IMR-90 (cell line): ENCODE measurements around the gene LRP11. TPM values are rescaled to one million over a fixed set of nuclear protein-coding genes. Genes with fewer than 3 reads are reported as not detected.

Experiments used
- ATAC-seq: fragments of 200-7000 bp; cut with Tn5 transposase; 2 replicates; pipeline ENCODE4 v1.9.1; 2020; ENCODE audit warnings: low read depth, mild to moderate bottlenecking, moderate library complexity
- BruUV-seq: library from RNA; stranded (reverse); fragments of 400-500 nt; replicated peaks from 2 replicates; lab custom pipeline; 2021; lab: Mats Ljungman, UMichigan
- CTCF ChIA-PET: fragments of 300-600 bp; formaldehyde crosslinking; extraction: SDS; loops from one replicate; lab custom pipeline; 2021; ENCODE audit warnings: antibody characterized with exemption; lab: Yijun Ruan, JAX
- POLR2A ChIA-PET: fragments of 300-600 bp; sonication (Branson Sonifier 250); formaldehyde crosslinking; loops from one replicate; lab custom pipeline; 2022; ENCODE audit warnings: antibody characterized with exemption; ENCODE audit not compliant: unreplicated experiment; lab: Charles Lee
- DNase-seq: peaks from one replicate; pipeline ENCODE4 v3.0.0; 2013
- H2AFZ ChIP-seq: replicated peaks from 2 replicates; pipeline ENCODE3; 2013; ENCODE audit warnings: low read length, mild to moderate bottlenecking; ENCODE audit not compliant: poor library complexity
- H2AK5ac ChIP-seq: 2 replicates; pipeline ENCODE4 v1.6.1; 2013; ENCODE audit warnings: low read depth, low read length, inconsistent platforms
- H2AK9ac ChIP-seq: replicated peaks from 2 replicates; pipeline ENCODE3; 2013; ENCODE audit warnings: mild to moderate bottlenecking, low read depth, low read length, moderate library complexity; ENCODE audit not compliant: poor library complexity
- H2BK120ac ChIP-seq: 2 replicates; pipeline ENCODE4 v1.6.1; 2013; ENCODE audit warnings: low read depth, low read length, inconsistent platforms
- H2BK15ac ChIP-seq: 3 replicates; pipeline ENCODE4 v1.6.1; 2013; ENCODE audit warnings: low read depth, low read length, inconsistent platforms
- H2BK20ac ChIP-seq: 2 replicates; pipeline ENCODE4 v1.6.1; 2013; ENCODE audit warnings: low read depth, mild to moderate bottlenecking, inconsistent platforms, low read length, moderate library complexity
- H2BK5ac ChIP-seq: 2 replicates; pipeline ENCODE4 v1.6.1; 2013; ENCODE audit warnings: mild to moderate bottlenecking, low read depth, low read length, inconsistent platforms; ENCODE audit not compliant: poor library complexity, severe bottlenecking
- H3K14ac ChIP-seq: replicated peaks from 2 replicates; pipeline ENCODE4 v1.6.1; 2013; ENCODE audit warnings: low read depth, low read length, inconsistent platforms
- H3K18ac ChIP-seq: 2 replicates; pipeline ENCODE4 v1.6.1; 2013; ENCODE audit warnings: low read depth, low read length, control low read depth
- H3K23ac ChIP-seq: 2 replicates; pipeline ENCODE4 v1.6.1; 2013; ENCODE audit warnings: low read depth, low read length, inconsistent platforms
- H3K27ac ChIP-seq: 2 replicates; pipeline ENCODE4 v1.5.1; 2013; ENCODE audit warnings: mild to moderate bottlenecking, control low read depth, low read length; ENCODE audit not compliant: insufficient read depth
- H3K27me3 ChIP-seq: 2 replicates; pipeline ENCODE4 v1.6.1; 2013; ENCODE audit warnings: low read length; ENCODE audit not compliant: control insufficient read depth, insufficient read depth
- H3K36me3 ChIP-seq: 2 replicates; pipeline ENCODE4 v1.6.1; 2013; ENCODE audit warnings: low read length, mixed read lengths; ENCODE audit not compliant: control insufficient read depth, insufficient read depth
- H3K4ac ChIP-seq: 2 replicates; pipeline ENCODE4 v1.6.1; 2013; ENCODE audit warnings: low read depth, low read length, inconsistent platforms
- H3K4me1 ChIP-seq: 2 replicates; pipeline ENCODE4 v1.6.1; 2013; ENCODE audit warnings: low read length, mixed read lengths; ENCODE audit not compliant: control insufficient read depth, insufficient read depth
- H3K4me2 ChIP-seq: 2 replicates; pipeline ENCODE4 v1.6.1; 2013; ENCODE audit warnings: low read depth, mild to moderate bottlenecking, control low read depth, low read length, moderate library complexity
- H3K4me3 ChIP-seq: 2 replicates; pipeline ENCODE4 v1.5.1; 2013; ENCODE audit warnings: low read depth, mild to moderate bottlenecking, control low read depth, low read length, moderate library complexity; ENCODE audit not compliant: insufficient read depth
- H3K56ac ChIP-seq: 2 replicates; pipeline ENCODE4 v1.6.1; 2013; ENCODE audit warnings: low read length, inconsistent platforms; ENCODE audit not compliant: insufficient read depth; ENCODE audit errors: extremely low read depth
- H3K79me1 ChIP-seq, 2 experiments: 2 replicates each; pipeline ENCODE4 v1.6.1; 2013; ENCODE audit warnings: low read length in 2 of 2, inconsistent platforms in 1 of 2, low read depth in 1 of 2
- H3K9ac ChIP-seq: 2 replicates; pipeline ENCODE4 v1.6.1; 2013; ENCODE audit warnings: low read depth, low read length, control low read depth
- H3K9me1 ChIP-seq: 2 replicates; pipeline ENCODE4 v1.6.1; 2013; ENCODE audit warnings: low read length, inconsistent platforms; ENCODE audit not compliant: insufficient read depth
- H3K9me3 ChIP-seq: 2 replicates; pipeline ENCODE4 v1.6.1; 2013; ENCODE audit warnings: low read length; ENCODE audit not compliant: control insufficient read depth, insufficient read depth
- H4K20me1 ChIP-seq: 2 replicates; pipeline ENCODE4 v1.6.1; 2013; ENCODE audit warnings: low read length, inconsistent platforms; ENCODE audit not compliant: insufficient read depth
- H4K5ac ChIP-seq: 2 replicates; pipeline ENCODE4 v1.6.1; 2013; ENCODE audit warnings: mild to moderate bottlenecking, low read depth, low read length, control low read depth
- H4K8ac ChIP-seq, 2 experiments: 2 replicates each; pipeline ENCODE4 v1.6.1; 2013; ENCODE audit warnings: low read depth in 2 of 2, low read length in 2 of 2, control low read depth in 1 of 2, inconsistent platforms in 1 of 2
- H4K91ac ChIP-seq: 2 replicates; pipeline ENCODE4 v1.6.1; 2013; ENCODE audit warnings: low read depth, low read length, inconsistent platforms; ENCODE audit not compliant: insufficient read depth
- CEBPB ChIP-seq: IDR thresholded peaks from 2 replicates; pipeline ENCODE4 v1.6.1; 2012; ENCODE audit warnings: low read depth, low read length, improper control_type of control experiment
- dilution Hi-C: fragments of 300-500 bp; cut with HindIII; formaldehyde crosslinking; loops from one replicate; pipeline ENCODE4 v1.14.3; 2018; ENCODE audit warnings: low sequenced_read_pairs; ENCODE audit not compliant: unreplicated experiment
- in situ Hi-C: fragments of 300-500 bp; cut with MboI; formaldehyde crosslinking; loops from 3 replicates; pipeline ENCODE4 v1.14.3; 2019; ENCODE audit warnings: low sequenced_read_pairs, inconsistent platforms, mixed read lengths
- intact Hi-C: fragments of 100-400 bp; cut with micrococcal nuclease; formaldehyde crosslinking; loops from 2 replicates; pipeline ENCODE4 v1.10.0; 2022
- polyA plus RNA-seq, 3 experiments: library from polyadenylated mRNA; depleted of rRNA; stranded (reverse); fragments of >200 nt; gene quantifications; 2 replicates each; pipeline ENCODE4 v1.2.3, GENCODE V29; 2012; ENCODE audit warnings: low replicate concordance in 1 of 3
- total RNA-seq: library from RNA; depleted of rRNA; stranded (reverse); fragments of >200 nt; gene quantifications from 2 replicates; pipeline ENCODE4 v1.2.3, GENCODE V29; 2012
- TF ChIP-seq, protein P1 (sequence below): conservative IDR thresholded peaks from 2 replicates; pipeline ENCODE4 v1.5.1; 2012; ENCODE audit warnings: mild to moderate bottlenecking, low read depth, low read length, improper control_type of control experiment

The LRP11 gene
- total and polyA plus RNA-seq, 2 of the 4 experiments (the other 2 are of a cell fraction), result 48.8 to 63.8 TPM

- in situ Hi-C loops, result no loop called here
- CTCF ChIA-PET, result no interaction called here
Measured at GRCh38 chr6:149781715-149782114, 82.4 kb downstream of the LRP11 start.

More at GRCh38 chr6:149781715-149782114, 82.4 kb downstream of the LRP11 start:
- H2BK15ac ChIP-seq, result no peak overlapping the region
- DNase-seq (no peak), ATAC-seq (no peak)
- peaks cover 8% of the 10 kb centered on the region for H3K36me3 ChIP-seq
- dilution Hi-C loops, result no loop called here
- no peaks in the 10 kb centered on the region for H4K20me1 ChIP-seq
- no peak overlapping the region for H3K4me2 ChIP-seq
- no peak overlapping the region for H4K8ac ChIP-seq
- H3K27ac ChIP-seq, result no peak overlapping the region
- no TSS peak for BruUV-seq
- H3K9me3 ChIP-seq, result no peaks in the 10 kb centered on the region
- no peak overlapping the region for H3K14ac ChIP-seq
- TF ChIP-seq, protein P1, sequence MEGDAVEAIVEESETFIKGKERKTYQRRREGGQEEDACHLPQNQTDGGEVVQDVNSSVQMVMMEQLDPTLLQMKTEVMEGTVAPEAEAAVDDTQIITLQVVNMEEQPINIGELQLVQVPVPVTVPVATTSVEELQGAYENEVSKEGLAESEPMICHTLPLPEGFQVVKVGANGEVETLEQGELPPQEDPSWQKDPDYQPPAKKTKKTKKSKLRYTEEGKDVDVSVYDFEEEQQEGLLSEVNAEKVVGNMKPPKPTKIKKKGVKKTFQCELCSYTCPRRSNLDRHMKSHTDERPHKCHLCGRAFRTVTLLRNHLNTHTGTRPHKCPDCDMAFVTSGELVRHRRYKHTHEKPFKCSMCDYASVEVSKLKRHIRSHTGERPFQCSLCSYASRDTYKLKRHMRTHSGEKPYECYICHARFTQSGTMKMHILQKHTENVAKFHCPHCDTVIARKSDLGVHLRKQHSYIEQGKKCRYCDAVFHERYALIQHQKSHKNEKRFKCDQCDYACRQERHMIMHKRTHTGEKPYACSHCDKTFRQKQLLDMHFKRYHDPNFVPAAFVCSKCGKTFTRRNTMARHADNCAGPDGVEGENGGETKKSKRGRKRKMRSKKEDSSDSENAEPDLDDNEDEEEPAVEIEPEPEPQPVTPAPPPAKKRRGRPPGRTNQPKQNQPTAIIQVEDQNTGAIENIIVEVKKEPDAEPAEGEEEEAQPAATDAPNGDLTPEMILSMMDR, result no peak
- 0 out of 2 replicates have a peak, but pooled peaks have one; percentile 14 for TF ChIP-seq CEBPB
- no peak overlapping the region for H4K5ac ChIP-seq
- no peak overlapping the region for H2AFZ ChIP-seq
- H2BK120ac ChIP-seq, result no peak overlapping the region
- no peak overlapping the region for H2BK20ac ChIP-seq
- no peaks in the 10 kb centered on the region for H3K27me3 ChIP-seq
- no peak overlapping the region for H4K91ac ChIP-seq
- no peak overlapping the region for H3K23ac ChIP-seq
- H3K56ac ChIP-seq, result no peak overlapping the region
- intact Hi-C loops, result no loop called here
- H3K9me1 ChIP-seq, result 0 out of 2 replicates have a peak, but pooled peaks cover 3% of the 10 kb centered on the region
- H3K79me1 ChIP-seq, result peaks cover 11 to 29% of the 10 kb centered on the region in 2 experiments
- H3K4me3 ChIP-seq, result no peak overlapping the region
- H2AK9ac ChIP-seq, result no peak overlapping the region
- H3K18ac ChIP-seq, result no peak overlapping the region
- no peaks in the 10 kb centered on the region for H3K4me1 ChIP-seq
- H3K9ac ChIP-seq, result no peak overlapping the region
- H3K4ac ChIP-seq, result no peak overlapping the region
- H2AK5ac ChIP-seq, result no peak overlapping the region
- POLR2A ChIA-PET, result no interaction called here
- no peak overlapping the region for H2BK5ac ChIP-seq
